Hippocampal formation (tissue), 2 donors: ENCODE measurements around the gene RALA.
"Not testable (repeated sequence)": the region's sequence is repeated elsewhere in the genome, so short reads cannot be mapped to it uniquely, and the experiment has no call there.

ENCODE experiments used
- DNase-seq, 2 donors: peaks; one replicate each; lab custom pipeline; 2025; lab: John Stamatoyannopoulos, UW

The RALA gene

GRCh38 chr7:39727231-39728012 is 104.0 kb downstream of the RALA start:
- no peak for DNase-seq

- peak; percentile 88 to 95 for DNase-seq
Measured at GRCh38 chr7:39732837-39733804, 109.7 kb downstream of the RALA start.

- no peak for DNase-seq
Measured at GRCh38 chr7:39733881-39734632, 110.7 kb downstream of the RALA start.

GRCh38 chr7:39734633-39735004 is 111.2 kb downstream of the RALA start:
- DNase-seq: no peak

- DNase-seq: no peak
Measured at GRCh38 chr7:39735903-39736302, 112.5 kb downstream of the RALA start.

GRCh38 chr7:39741942-39742623 is 118.7 kb downstream of the RALA start:
- DNase-seq: no peak

- no peak for DNase-seq
Measured at GRCh38 chr7:39744620-39745019, 121.2 kb downstream of the RALA start.

GRCh38 chr7:39745320-39745719 is 121.9 kb downstream of the RALA start:
- DNase-seq: no peak

GRCh38 chr7:39746103-39746819 is 122.9 kb downstream of the RALA start:
- peak; percentile 65 to 86 for DNase-seq

- DNase-seq: no peak
Measured at GRCh38 chr7:39749177-39749576, 125.8 kb downstream of the RALA start.

GRCh38 chr7:39749717-39750116 is 126.3 kb downstream of the RALA start:
- no peak for DNase-seq

- DNase-seq: no peak
Measured at GRCh38 chr7:39750253-39751077, 127.1 kb downstream of the RALA start.

- DNase-seq: not testable (repeated sequence)
Measured at GRCh38 chr7:39753237-39753636, 129.9 kb downstream of the RALA start.

- no peak for DNase-seq
Measured at GRCh38 chr7:39753823-39754325, 130.5 kb downstream of the RALA start.

- peak in 1 of 2 donors; percentile 23 for DNase-seq
Measured at GRCh38 chr7:39754326-39755120, 131.2 kb downstream of the RALA start.

- no peak for DNase-seq
Measured at GRCh38 chr7:39757604-39758003, 134.2 kb downstream of the RALA start.
